Measurements from ENCODE around the gene MDN1. TPM values are rescaled to one million over a fixed set of nuclear protein-coding genes. Genes with fewer than 3 reads are reported as not detected.

The MDN1 gene
- total RNA-seq, 1 experiment from 2014 or later = 20.5 TPM

- Histone ChIP-seq H3K27ac (ENCODE audit: low read length) (no peak overlapping the region), H3K9me2 (replicated peaks; ENCODE audit: low read length) (no peaks in the 10 kb centered on the region), H3K4me1 (ENCODE audit: insufficient read depth, low read length) (no peaks in the 10 kb centered on the region), H3K4me2 (ENCODE audit: low read length) (no peak overlapping the region), H2AFZ (ENCODE audit: low read length) (no peak overlapping the region), H3F3A (ENCODE audit: low read length, unreplicated experiment) (no peaks in the 10 kb centered on the region), H3K27me3 (ENCODE audit: low read length) (no peaks in the 10 kb centered on the region), H3K9ac (ENCODE audit: low read length) (no peak overlapping the region), H3K9me3 (ENCODE audit: low read length) (no peaks in the 10 kb centered on the region), H3K4me3 (ENCODE audit: low read length) (no peak overlapping the region), H4K20me1 (ENCODE audit: low read length) (no peaks in the 10 kb centered on the region), H3K36me3 (ENCODE audit: low read depth, low read length) (peaks cover 28% of the 10 kb centered on the region), H3K79me2 (ENCODE audit: low read length) (no peaks in the 10 kb centered on the region)
- no peak for TF ChIP-seq CTCF (conservative IDR thresholded peaks at IDR 0.05; ENCODE audit: low read depth, low read length)
- no peak for TF ChIP-seq EZH2phosphoT487 (IDR thresholded peaks at IDR 0.05; ENCODE audit: borderline replicate concordance, low read length)
- TF ChIP-seq EZH2 (IDR thresholded peaks at IDR 0.05; ENCODE audit: low read length, unreplicated experiment) = no peak
- no TSS peak for BruUV-seq (replicated peaks)
- ATAC-seq = no peak
- POLR2A ChIA-PET (ENCODE audit: unreplicated experiment) = no interaction called here
- intact Hi-C loops (cut with micrococcal nuclease) = no loop called here
- no peak for DNase-seq
- CTCF ChIA-PET = no interaction called here
Measured at GRCh38 chr6:89862698-89863097, 43.1 kb upstream of the MDN1 start.

GRCh38 chr6:89862273-89862672 is 42.7 kb upstream of the MDN1 start:
- Histone ChIP-seq H3K9me2 (replicated peaks; ENCODE audit: low read length) (no peaks in the 10 kb centered on the region), H3K27ac (ENCODE audit: low read length) (no peak overlapping the region), H3K79me2 (ENCODE audit: low read length) (no peaks in the 10 kb centered on the region), H3K4me3 (ENCODE audit: low read length) (no peak overlapping the region), H2AFZ (ENCODE audit: low read length) (no peak overlapping the region), H3K36me3 (ENCODE audit: low read depth, low read length) (peaks cover 28% of the 10 kb centered on the region), H3F3A (ENCODE audit: low read length, unreplicated experiment) (no peaks in the 10 kb centered on the region), H4K20me1 (ENCODE audit: low read length) (no peaks in the 10 kb centered on the region), H3K9me3 (ENCODE audit: low read length) (no peaks in the 10 kb centered on the region), H3K9ac (ENCODE audit: low read length) (no peak overlapping the region), H3K4me2 (ENCODE audit: low read length) (no peak overlapping the region), H3K27me3 (ENCODE audit: low read length) (no peaks in the 10 kb centered on the region), H3K4me1 (ENCODE audit: insufficient read depth, low read length) (no peaks in the 10 kb centered on the region)
- intact Hi-C loops (cut with micrococcal nuclease) = no loop called here
- ChIA-PET CTCF (no interaction called here), POLR2A (ENCODE audit: unreplicated experiment) (no interaction called here)
- no peak for ATAC-seq
- TF ChIP-seq EZH2phosphoT487 (IDR thresholded peaks at IDR 0.05; ENCODE audit: borderline replicate concordance, low read length) (no peak), EZH2 (IDR thresholded peaks at IDR 0.05; ENCODE audit: low read length, unreplicated experiment) (no peak), CTCF (conservative IDR thresholded peaks at IDR 0.05; ENCODE audit: low read depth, low read length) (no peak)
- BruUV-seq (replicated peaks) = no TSS peak
- DNase-seq = no peak

GRCh38 chr6:89859744-89860143 is 40.1 kb upstream of the MDN1 start:
- ChIA-PET CTCF (no interaction called here), POLR2A (ENCODE audit: unreplicated experiment) (no interaction called here)
- no peak for DNase-seq
- H3K9me3 ChIP-seq (ENCODE audit: low read length) = no peaks in the 10 kb centered on the region
- H3K79me2 ChIP-seq (ENCODE audit: low read length) = no peaks in the 10 kb centered on the region
- no peak overlapping the region for H3K9ac ChIP-seq (ENCODE audit: low read length)
- no peaks in the 10 kb centered on the region for H4K20me1 ChIP-seq (ENCODE audit: low read length)
- no peak overlapping the region for H2AFZ ChIP-seq (ENCODE audit: low read length)
- no peak for ATAC-seq
- no peaks in the 10 kb centered on the region for H3F3A ChIP-seq (ENCODE audit: low read length, unreplicated experiment)
- no peak overlapping the region for H3K27ac ChIP-seq (ENCODE audit: low read length)
- no peaks in the 10 kb centered on the region for H3K9me2 ChIP-seq (replicated peaks; ENCODE audit: low read length)
- H3K4me2 ChIP-seq (ENCODE audit: low read length) = no peak overlapping the region
- peaks cover 21% of the 10 kb centered on the region for H3K36me3 ChIP-seq (ENCODE audit: low read depth, low read length)
- intact Hi-C loops (cut with micrococcal nuclease) = no loop called here
- H3K27me3 ChIP-seq (ENCODE audit: low read length) = no peaks in the 10 kb centered on the region
- no peaks in the 10 kb centered on the region for H3K4me1 ChIP-seq (ENCODE audit: insufficient read depth, low read length)
- BruUV-seq (replicated peaks) = no TSS peak
- H3K4me3 ChIP-seq (ENCODE audit: low read length) = no peak overlapping the region
- TF ChIP-seq EZH2phosphoT487 (IDR thresholded peaks at IDR 0.05; ENCODE audit: borderline replicate concordance, low read length) (no peak), CTCF (conservative IDR thresholded peaks at IDR 0.05; ENCODE audit: low read depth, low read length) (no peak), EZH2 (IDR thresholded peaks at IDR 0.05; ENCODE audit: low read length, unreplicated experiment) (no peak)
